ENCODE results near the gene MIER1.

MIER1 gene

DNA sequence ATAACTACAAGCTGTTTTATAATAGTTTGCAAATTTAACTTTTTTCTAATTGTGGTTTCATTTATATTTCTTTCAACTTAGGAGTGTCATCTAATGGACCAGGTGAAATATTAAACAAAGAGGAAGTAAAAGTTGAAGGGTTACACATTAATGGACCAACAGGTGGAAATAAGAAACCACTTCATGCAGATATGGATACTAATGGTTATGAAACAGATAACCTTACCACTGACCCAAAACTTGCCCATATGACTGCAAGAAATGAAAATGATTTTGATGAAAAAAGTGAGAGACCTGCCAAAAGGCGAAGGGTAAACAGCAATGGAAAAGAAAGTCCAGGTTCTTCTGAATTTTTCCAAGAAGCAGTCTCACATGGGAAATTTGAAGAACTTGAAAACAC lies 59.7 kb downstream of the MIER1 start:
- no peak for TF ChIP-seq CTCF (conservative IDR thresholded peaks at IDR 0.05)
- no peak overlapping the region for H3K27ac ChIP-seq

DNA sequence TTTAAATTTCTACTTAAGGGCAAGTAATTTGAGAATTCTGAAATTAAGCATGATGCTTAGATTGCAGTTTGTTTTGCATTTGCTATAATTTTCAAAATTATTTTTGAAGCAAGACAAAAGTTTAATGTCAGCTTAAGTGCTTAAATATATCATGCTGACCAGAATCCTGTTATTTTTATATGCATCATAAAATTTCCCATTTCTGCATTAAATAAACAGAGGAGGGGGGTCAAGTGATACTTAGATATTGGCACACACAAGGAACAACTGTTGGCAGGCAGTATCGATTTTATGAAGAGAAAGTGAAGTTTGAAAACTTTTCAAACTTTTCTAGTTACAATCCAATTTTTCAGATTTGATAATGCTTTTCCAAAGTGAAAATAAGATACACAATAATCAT lies 61.0 kb downstream of the MIER1 start:
- H3K27ac ChIP-seq, result no peak overlapping the region
- TF ChIP-seq ZFX (IDR thresholded peaks at IDR 0.05) (no peak), CTCF (conservative IDR thresholded peaks at IDR 0.05) (no peak)

DNA sequence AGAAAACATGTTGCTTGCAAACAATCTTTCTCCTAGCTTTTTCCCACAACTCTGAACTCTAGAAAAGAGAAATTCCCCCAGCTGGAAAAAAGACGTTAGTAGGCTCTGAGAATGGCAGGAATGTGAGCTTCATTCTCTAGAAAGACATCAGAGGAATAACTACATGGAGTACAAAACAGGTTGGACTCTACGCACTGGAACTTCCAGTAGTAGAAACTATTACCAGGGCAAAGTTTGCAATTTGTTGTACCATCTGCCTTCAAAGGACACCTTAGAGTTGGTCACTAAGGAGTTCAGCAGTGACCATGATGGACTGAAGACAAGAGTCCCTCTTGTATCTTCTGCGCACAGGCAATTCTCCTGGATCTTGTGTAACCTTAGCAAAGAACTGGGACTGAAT lies 68.3 kb downstream of the MIER1 start:
- no peak for TF ChIP-seq ZFX (IDR thresholded peaks at IDR 0.05)
- no peak for TF ChIP-seq CTCF (conservative IDR thresholded peaks at IDR 0.05)
- H3K27ac ChIP-seq, result no peak overlapping the region

GRCh38 chr1:66996018-66996682 lies 71.4 kb downstream of the MIER1 start:
- TF ChIP-seq CTCF (conservative IDR thresholded peaks at IDR 0.05), result peak; percentile 92
- TF ChIP-seq ZFX (IDR thresholded peaks at IDR 0.05), result no peak
- no peak overlapping the region for H3K27ac ChIP-seq

DNA sequence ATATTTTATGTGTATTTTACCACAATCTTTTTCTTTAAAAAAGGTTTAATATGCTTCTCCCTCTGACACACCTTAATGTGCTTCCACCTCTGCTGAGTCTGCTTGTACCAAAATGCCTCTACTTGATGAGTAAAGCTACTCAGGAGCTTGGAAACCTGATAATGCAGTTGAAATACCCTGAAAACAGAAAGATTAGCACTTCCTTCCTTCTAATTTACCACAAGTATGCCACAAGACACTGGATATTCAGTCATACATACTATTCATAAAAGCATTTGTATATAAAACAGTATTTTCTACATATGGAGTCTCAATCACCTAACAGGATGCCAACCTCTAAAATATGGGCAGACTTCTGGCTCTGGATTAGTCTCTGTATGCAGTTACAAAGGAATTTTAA lies 74.2 kb downstream of the MIER1 start:
- no peak for TF ChIP-seq ZFX (IDR thresholded peaks at IDR 0.05)
- TF ChIP-seq CTCF (conservative IDR thresholded peaks at IDR 0.05), result no peak
- H3K27ac ChIP-seq, result no peak overlapping the region

DNA sequence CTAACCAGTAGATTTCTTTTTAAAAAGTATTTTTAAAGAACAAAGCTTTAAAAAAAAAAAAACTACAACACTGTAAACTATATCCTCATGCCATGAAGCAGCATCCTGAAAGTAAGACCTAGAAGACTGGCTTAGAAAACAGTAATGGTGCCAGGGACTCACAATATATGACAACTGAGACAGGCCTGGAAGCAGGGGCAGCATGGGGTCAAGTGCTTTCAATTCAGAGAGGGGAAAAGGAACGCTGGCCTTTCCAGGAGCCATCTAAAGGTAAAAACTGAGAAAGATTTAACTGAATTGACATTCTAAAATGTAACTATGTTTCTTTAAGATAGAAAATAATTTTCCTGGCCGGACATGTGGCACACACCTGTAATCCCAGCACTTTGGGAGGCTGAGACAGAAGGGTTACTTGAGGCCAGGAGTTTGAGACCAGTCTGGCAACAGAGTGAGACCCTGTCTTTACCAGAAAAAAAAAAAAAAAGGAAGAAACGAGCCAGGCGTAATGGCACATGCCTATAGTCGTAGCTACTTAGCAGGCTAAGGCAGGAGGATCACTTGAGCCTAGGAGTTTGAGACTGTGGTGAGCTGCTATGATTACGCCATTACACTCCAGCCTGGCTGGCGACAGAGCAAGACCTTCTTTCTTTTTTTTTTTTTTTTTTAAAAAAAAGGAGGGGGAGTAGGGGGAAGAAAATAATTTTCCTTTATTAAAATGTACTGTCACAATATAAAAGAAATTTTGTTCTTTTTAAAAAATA lies 75.0 kb downstream of the MIER1 start:
- TF ChIP-seq ZFX (IDR thresholded peaks at IDR 0.05) (no peak), CTCF (conservative IDR thresholded peaks at IDR 0.05) (no peak)
- no peak overlapping the region for H3K27ac ChIP-seq

- no peak overlapping the region for H3K27ac ChIP-seq
- TF ChIP-seq ZFX (IDR thresholded peaks at IDR 0.05) (no peak), CTCF (conservative IDR thresholded peaks at IDR 0.05) (no peak)
Measured at GRCh38 chr1:67001682-67002425, 77.1 kb downstream of the MIER1 start.
